ENCODE results near the gene GPRIN1.

The GPRIN1 gene

DNA sequence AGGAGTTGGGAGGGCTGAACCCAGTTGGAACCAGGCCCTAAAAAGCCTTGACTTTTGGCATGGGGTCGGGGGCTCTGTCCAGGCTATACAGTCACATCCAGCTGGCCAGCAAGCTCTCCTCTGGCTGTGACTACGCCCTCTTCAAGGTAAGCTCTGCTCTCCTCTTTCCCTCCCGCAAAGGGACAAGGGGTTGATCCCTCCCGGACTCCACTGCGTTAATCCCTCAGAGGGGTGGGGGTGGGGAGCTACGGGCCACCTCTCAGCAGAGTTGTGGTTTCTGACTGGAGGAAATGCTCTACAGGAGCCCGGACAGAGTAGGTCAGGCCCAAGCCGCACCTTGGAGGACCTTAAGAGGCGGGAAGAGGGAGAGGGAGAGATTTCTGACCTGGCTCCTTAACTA lies 34.3 kb upstream of the GPRIN1 start:
- FAIRE-seq (no peak), DNase-seq (ENCODE audit: extremely low spot score, insufficient read length, low read depth) (no peak)

DNA sequence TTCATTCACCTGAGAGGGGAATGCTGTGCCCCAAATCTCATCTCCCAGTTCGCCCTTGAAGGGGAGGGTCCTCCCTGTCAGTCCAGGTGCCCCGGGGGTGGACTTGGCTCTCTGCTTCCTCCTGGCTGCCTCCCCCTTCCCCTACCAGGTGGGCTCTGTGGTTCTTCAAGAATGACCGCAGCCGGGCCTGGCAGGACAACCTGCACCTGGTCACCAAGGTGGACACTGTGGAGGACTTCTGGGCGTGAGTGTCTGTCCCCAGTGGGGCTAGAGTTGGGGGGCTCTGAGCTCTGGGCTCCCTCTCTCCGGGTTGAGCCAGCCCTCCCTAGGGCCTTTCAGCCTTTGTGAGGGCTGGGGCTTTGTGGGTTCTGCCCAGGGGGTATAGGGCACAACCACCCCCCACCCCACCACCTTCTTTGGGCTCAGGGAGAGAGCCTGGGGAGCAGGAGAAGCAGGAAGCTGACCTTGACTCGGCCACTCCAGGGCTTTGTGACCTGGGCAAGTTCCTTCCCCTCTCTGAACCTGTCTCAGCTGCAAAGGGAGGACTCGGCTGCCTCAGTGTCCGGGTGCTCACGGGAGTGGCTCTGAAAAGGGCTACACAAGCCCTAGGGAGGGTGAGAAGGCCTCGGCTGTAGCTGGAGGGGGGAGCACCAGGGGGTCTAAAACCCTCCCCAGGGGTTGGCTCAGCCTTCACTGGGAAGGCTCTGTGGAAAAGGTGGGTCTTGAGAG lies 33.7 kb upstream of the GPRIN1 start:
- FAIRE-seq (no peak), DNase-seq (ENCODE audit: extremely low spot score, insufficient read length, low read depth) (no peak)

DNA sequence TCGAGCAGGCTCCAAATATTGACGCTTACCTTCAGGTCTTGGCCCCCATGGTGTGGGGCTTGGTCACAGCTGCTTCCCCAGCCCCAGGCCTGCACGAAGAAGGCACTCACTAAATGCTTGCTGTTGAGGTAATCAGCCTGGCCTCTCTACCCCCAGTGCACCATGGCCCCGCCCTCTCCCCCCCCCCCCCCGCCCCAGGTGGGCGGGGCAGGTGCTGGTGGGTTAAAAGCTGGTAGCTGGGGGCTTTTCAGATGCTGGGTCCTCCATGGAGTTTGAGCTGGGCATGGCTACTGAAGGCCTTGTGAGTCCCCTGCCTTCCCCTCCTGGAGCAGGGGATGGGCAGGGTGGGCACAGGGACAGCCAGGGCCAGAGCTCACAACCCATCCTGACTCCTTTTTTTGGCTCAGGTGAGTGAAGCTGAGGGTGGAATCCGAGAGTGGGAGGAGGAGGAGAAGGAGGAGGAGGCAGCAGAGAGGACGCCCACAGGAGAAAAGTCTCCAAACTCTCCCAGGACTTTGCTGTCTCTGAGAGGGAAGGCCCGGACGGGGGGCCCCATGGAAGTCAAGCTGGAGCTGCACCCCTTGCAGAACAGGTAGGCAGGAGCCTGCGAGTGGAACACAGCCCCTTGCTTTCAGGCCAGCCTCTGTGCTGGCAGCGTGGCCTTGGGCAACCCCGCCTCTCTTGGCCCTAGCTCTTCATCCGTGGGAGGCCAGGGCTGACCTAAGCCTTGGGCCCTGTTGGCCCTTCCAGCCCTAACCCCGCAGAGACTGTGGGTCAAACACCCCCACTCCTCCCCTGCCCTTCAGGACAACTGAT lies 32.9 kb upstream of the GPRIN1 start:
- DNase-seq (ENCODE audit: extremely low spot score, insufficient read length, low read depth) (no peak), FAIRE-seq (no peak)

DNA sequence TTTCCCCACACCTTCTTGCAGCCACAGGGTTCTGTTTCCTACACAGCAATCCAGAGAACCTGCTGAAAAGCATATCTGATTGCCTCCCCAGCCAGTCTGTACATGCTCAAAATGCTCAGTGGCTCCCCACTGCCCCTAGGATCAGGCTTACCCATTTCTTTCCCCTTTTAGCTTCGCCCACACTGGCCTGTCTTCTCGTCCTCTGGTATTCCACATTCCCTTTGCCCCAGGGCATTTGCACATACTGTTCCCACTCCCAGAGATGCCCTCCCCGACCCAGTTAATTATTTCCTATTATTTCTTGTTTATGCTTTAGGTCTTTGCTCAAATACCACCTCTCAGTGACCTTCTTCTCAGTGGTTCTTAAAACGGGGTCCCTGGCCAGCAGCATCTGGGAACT lies 30.7 kb upstream of the GPRIN1 start:
- FAIRE-seq (no peak), DNase-seq (ENCODE audit: extremely low spot score, insufficient read length, low read depth) (no peak)

DNA sequence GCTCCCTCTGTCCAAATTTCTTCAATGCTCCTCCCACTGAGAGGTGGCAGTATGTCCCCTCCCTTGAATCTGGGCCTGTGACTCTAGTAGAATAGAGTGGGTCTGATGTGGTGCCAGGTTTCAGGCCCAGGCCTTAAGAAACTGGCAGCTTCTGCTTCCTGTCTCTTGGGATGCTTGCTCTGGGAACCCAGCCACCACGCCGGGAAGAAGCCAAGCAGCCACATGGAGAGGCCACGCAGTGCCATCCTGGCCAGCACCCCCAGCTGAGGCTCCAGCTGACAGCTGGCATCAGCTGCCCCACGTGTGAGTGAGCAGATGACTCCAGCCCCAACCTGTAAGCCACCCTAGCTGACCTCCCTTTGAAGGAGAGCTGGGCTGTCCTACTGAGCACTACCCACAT lies 30.0 kb upstream of the GPRIN1 start:
- no peak for FAIRE-seq
- DNase-seq (ENCODE audit: extremely low spot score, insufficient read length, low read depth), result no peak

DNA sequence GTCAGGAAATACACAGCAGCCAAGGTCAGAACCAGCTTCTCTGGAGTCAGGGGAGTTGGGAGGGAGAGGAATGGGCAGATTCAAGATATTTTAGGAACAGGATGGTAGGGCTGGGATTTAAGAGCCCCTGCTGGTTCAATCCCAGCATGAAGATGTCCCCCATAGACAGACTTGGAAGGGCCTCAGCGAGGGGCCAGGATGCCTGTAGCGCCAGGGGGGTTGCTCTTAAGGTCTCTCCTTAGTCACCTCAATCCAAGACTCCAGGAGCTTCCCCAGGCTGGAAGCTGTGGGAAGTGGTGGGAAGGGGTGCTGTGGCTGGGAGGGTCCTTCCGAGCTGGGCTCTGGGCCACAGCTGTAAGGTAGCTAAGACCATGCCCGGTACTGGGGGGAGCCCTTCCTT lies 29.3 kb upstream of the GPRIN1 start:
- no peak for DNase-seq (ENCODE audit: extremely low spot score, insufficient read length, low read depth)
- no peak for FAIRE-seq

DNA sequence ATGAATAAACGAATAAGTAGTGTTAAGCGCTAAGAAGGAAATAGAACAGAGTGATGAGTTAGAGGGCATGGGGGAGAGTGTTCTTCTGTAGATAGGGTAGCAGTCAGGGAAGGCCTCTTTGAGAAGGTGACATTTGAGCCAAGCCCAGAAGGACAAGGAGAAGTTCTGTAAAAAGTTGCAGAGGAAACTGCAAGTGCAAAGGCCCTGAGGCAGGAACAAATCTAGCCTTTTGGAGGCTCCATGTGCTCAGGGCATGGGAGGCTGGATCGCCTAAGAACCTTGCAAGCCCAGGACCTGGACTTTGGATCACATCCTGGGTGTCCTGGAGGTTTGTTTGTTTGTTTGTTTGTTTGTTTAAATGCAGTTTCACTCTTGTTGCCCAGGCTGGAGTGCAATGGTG lies 28.5 kb upstream of the GPRIN1 start:
- FAIRE-seq (no peak), DNase-seq (ENCODE audit: extremely low spot score, insufficient read length, low read depth) (no peak)

DNA sequence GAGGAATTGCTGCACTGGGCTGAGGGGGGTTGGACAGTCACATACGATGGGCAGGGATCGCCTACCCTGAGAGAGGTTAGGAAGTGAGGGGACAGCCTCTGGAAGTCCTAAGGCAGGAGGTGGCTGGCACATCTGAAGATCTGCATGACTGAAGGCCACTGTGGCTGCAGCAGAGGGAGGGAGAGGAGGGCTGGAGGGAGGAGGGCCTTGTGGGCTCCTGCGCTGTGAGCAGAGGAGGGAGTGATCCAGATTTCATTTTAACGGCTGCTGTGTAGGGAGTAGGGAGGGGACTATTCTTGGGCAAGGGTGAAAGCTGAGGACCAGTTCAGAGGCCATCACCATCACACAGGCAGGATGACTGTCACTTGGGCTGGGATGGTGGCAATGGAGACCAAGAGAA lies 27.6 kb upstream of the GPRIN1 start:
- FAIRE-seq (no peak), DNase-seq (ENCODE audit: extremely low spot score, insufficient read length, low read depth) (no peak)

DNA sequence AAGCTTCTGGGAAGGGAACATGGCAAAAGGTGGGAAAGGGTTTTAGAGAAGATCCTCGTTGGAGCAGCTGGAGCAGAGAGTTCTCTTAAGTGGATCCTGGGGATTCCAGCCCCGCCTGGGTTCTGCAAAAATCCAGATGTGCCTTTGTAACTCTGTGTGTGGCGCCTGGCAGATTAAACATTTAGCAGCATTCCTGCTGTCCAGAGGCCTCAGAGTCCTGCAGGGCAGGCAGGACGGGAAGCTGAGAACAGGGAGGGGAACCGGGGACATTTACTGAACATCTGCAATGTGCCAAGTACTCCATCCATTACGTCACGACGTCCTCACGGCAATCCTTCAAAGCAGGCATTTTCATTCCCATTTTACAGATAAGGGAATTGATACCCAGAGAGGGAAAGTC lies 26.5 kb upstream of the GPRIN1 start:
- no peak for DNase-seq (ENCODE audit: extremely low spot score, insufficient read length, low read depth)
- FAIRE-seq, result no peak

DNA sequence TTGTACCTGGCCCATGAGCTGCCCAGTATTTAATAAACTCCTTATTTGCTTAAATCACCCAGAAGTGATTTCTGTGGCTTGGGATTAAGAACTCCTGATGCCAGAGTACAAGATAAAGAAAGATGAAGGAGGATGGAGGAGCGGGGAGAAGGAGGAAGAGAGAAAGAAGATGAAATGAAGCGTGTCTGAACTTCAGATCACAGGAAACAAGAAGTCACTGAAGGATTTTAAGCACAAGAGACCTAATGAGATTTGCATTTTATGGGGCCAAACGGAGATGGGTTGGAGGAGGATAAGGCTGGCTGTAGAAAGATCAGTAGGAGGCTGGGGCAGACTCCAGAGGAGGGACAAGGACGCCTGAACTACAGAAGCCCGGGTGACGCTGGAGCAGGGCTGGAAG lies 23.6 kb upstream of the GPRIN1 start:
- DNase-seq (ENCODE audit: extremely low spot score, insufficient read length, low read depth) (no peak), FAIRE-seq (peak; percentile 68)

DNA sequence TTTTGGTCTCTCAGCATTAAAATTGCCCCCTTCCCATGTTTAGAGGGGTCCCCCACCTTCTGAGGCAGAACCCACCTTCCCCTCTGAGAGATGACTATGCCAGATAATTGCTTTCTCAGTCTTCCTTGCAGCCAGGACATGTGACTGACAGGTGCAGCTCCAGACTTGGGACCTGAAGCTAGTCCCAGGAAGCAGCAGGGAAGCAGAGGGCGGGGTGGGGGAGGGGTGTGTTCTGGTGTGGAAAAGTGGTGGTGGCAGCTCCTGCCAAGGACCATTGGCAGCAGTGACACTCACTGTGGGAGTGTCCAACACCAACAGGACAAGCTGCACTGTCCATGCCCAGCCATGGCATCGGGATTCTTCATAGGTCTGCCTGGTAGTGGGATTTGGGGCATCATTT lies 22.8 kb upstream of the GPRIN1 start:
- DNase-seq (ENCODE audit: extremely low spot score, insufficient read length, low read depth) (no peak), FAIRE-seq (no peak)

DNA sequence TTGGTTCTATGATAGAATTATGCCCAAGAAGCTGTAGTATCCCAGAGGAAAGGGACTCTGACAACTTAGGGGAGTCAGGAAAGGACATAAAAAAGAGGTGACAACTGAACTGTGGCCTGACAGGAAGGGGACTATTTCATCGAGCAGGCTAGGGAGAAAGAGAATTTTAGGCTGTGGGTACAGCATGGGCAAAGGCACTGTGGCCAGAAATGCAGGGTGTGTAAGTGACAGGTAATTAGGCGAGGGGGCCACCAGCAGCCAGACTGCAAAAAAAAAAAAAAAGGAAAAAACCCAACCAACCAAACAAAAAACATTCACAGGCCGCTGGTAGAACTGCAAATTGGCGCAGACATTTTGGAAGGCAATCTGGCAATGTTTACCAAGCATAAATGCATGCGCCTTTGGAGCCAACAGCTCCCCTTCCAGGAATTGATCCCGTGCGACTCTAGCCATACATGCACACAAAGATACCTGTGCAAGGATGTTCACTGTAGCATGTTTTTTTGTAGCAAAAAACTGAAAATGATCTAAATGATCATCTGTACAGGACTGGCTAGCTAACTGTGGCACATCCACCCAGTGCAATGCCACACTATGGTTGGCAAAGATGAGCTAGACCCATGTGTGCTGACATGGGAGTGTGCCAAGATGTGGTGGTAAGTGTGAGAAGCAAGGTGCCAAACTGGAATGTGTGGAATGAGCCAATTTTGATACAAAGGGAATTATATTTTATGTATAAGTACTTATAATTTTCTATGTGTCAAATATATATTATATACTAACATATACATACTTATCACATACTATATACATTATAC lies 21.6 kb upstream of the GPRIN1 start:
- DNase-seq (ENCODE audit: extremely low spot score, insufficient read length, low read depth) (no peak), FAIRE-seq (no peak)

DNA sequence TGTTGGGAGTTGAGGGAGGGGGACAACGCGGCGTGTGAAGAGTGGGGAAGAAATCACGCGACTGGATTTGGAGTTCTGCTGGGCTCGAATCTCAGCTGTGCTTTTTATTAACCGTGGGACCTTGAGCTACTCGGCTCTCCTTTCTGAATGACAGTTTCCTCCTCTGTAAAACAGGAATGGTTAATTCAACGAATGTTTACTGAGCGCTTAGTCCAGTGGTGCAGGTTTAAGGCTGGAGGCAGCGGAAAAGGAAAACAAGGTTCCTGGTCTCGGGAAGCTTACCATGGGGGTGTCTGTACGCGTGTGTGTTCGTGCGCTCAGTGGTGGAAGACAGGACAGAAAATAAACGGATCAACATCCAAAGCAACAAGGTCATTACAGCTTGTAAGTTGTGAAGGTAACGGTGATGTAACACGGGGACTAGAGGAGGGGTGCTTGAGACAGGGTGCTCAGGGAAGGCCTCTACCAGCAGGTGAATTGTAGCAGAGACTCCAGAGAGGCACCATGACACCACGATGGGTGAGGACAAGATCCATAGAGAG lies 20.8 kb upstream of the GPRIN1 start:
- DNase-seq (ENCODE audit: extremely low spot score, insufficient read length, low read depth) (no peak), FAIRE-seq (peak; percentile 5)

DNA sequence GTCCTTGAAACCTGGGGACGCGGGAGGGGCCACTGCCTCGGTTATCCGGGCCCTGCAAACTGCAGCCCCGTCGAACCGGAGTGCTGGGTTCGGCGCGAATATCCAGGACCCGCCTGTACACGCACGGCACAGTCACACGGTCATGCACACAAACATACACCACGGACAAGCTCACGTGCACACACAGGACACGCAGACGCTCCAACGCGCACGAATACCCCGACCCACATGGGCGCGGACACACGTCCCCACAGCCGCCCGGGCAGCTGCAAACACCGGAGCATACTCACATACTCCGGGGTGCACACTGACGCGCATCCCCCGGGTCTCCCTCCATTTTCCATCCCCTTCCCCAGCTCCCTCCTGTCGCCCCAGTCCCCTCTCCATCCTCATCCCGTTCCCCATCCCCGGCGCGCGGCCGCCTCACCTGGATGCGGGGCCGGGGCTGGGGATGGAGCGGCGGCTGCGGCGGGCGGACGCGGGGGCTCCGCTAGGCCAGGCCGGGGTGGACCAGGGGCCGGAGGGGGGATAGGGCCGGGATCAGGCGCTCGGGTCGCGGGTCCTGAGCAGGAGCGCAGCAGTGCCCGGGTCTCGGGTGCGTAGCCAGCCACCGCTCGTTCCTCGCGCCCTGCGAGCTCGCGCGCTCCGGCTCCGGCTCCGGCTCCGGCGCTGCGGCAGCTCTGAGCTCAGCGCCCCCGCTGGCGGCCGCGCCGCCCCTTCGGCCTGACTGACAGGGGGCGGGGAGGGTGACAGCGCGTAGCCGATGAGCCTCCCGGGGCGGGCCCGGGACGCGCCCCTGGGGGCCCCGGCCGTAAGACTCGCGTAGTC lies 20.1 kb upstream of the GPRIN1 start, which contains the start of the genes EIF4E1B and SNCB:
Gene EIF4E1B (plus strand): TSS at position 823 of the 828 bp plus-strand sequence. CDS start 12,113 bp downstream, outside the sequence.
Gene SNCB (minus strand): TSS at position 682 of the 828 bp plus-strand sequence. CDS start 880 bp downstream, outside the sequence.
- FAIRE-seq (peak; percentile 26), DNase-seq (ENCODE audit: extremely low spot score, insufficient read length, low read depth) (peak; percentile 48)

DNA sequence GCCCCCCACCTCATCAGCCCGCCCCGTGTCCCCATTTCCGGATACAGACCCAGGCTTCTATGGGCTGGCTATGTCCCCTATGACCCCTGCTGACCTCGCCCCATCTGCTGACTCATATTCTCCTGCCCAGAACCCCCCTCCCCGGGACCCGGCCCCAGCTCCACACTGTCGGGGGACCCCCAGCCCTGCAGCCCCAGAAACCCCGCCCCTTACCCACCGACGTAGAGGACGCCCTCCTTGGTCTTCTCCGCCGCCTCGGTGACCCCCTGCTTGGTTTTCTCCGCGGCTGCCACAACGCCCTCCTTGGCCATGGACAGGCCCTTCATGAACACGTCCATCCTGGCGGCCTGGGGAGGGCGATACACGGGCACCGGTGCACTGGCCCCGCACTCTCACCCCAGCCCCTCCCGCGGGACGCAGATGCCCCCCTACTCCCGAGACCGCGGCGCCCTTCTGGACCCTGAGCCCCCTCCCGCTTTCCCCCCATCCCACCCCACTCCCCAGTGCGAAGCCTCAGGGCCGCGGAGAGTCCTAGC lies 19.4 kb upstream of the GPRIN1 start:
- no peak for DNase-seq (ENCODE audit: extremely low spot score, insufficient read length, low read depth)
- no peak for FAIRE-seq

DNA sequence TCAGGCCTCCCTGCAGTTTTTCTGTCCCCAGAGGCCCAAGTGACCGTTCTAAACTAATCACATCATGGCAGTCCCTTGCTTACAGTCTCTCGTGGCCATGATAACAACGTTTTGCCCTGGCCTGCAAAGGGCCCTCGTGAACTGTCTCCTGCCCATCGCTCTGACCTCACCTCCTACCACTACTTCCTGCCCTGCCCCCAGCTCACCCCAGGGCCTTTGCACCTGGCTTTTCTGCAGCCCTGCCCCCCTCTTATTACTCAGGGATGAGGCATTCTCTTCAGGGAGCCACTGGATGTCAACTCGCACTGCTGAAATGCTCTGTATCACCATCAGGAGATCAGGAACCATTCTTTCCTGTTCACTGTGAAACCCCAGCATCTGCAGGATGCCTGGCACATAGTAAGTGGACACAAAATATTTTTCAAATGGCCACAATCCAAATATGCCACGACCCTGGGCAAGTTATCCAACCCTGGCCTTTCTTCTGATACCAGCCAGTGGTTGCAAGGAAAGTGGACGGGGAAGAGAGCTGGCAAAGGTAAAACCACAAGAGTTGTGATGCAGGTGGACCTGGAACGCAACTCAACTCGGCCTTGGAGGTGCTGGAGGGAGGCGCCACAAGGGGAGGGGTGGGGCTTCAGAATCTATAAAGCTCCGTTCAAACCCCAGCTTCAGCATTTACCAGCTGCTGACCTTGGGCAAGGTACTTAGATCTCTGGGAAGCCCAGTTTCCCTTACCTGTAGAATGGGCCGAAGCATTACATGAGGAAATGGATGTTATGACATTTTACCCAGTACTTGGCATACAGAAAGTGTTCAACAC lies 18.7 kb upstream of the GPRIN1 start:
- FAIRE-seq, result no peak
- DNase-seq (ENCODE audit: extremely low spot score, insufficient read length, low read depth), result no peak

DNA sequence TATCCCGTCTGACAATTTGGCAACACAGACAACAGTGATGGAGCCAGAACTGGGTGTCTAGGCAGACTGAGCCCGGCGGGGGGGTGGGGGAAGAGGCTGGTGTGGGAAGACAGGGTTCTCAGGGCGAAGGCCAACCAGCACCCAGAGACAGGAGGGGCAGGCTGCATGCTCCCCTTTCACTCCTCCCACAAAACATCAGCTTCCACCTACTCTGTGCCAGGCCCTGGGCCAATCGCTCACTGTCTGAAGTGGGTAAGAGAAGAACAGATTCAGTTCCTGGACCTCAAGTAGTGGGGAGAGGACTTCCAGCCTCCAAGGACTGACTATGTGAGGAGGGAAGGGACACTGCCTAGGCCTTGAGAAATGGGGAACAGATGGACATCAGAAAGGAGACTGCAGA lies 17.6 kb upstream of the GPRIN1 start:
- DNase-seq (ENCODE audit: extremely low spot score, insufficient read length, low read depth), result no peak
- no peak for FAIRE-seq

DNA sequence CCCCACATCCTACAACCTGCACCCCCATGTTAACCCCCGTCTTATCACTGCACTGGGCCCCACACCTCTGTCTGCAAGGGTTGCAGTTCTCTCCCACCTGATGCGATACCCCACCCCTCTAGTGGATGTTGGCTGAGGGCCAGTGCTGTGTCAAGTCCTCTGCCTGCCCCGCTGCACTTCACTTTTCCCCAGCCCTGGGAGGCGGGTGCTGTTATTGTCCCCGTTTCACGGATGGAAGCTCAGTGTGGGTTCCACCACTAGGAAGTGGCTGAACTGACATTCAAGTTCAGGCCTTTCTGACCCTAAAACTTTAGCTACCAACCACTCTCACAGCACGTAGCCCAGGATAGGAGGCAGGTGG lies 16.9 kb upstream of the GPRIN1 start:
- FAIRE-seq, result no peak
- DNase-seq (ENCODE audit: extremely low spot score, insufficient read length, low read depth), result no peak
